Ishikawa (cell line): ENCODE data around the gene MVD.

Experiments
- CEBPB ChIP-seq: IDR thresholded peaks from 2 replicates; pipeline ENCODE4 v1.6.1; 2012
- EP300 ChIP-seq: IDR thresholded peaks from 2 replicates; pipeline ENCODE4 v1.6.1; 2012; ENCODE audit warnings: borderline replicate concordance
- FOXM1 ChIP-seq: IDR thresholded peaks from 2 replicates; pipeline ENCODE4 v1.6.1; 2012; ENCODE audit warnings: low read depth, borderline replicate concordance
- NFIC ChIP-seq: IDR thresholded peaks from 2 replicates; pipeline ENCODE4 v1.6.1; 2012
- RAD21 ChIP-seq: IDR thresholded peaks from 2 replicates; pipeline ENCODE4 v1.6.1; 2012; ENCODE audit warnings: low read depth
- REST ChIP-seq: IDR thresholded peaks from 2 replicates; pipeline ENCODE4 v1.6.1; 2012; ENCODE audit warnings: low read depth, mild to moderate bottlenecking
- TAF1 ChIP-seq: IDR thresholded peaks from 2 replicates; pipeline ENCODE4 v1.6.1; 2012; ENCODE audit warnings: low read depth, mild to moderate bottlenecking
- TEAD4 ChIP-seq: IDR thresholded peaks from 2 replicates; pipeline ENCODE4 v1.6.1; 2012
- YY1 ChIP-seq: IDR thresholded peaks from 2 replicates; pipeline ENCODE4 v1.6.1; 2012; ENCODE audit warnings: low read depth
- TF ChIP-seq, protein P1 (sequence below): IDR thresholded peaks from 2 replicates; pipeline ENCODE4 v1.6.1; 2012
- TF ChIP-seq, protein P2 (sequence below): IDR thresholded peaks from 2 replicates; pipeline ENCODE4 v1.6.1; 2012

- TF ChIP-seq, protein P1, sequence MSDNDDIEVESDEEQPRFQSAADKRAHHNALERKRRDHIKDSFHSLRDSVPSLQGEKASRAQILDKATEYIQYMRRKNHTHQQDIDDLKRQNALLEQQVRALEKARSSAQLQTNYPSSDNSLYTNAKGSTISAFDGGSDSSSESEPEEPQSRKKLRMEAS: no peak
- TF ChIP-seq TAF1: no peak
- no peak for TF ChIP-seq EP300
- no peak for TF ChIP-seq FOXM1
- TF ChIP-seq YY1: no peak
- TF ChIP-seq, protein P2, sequence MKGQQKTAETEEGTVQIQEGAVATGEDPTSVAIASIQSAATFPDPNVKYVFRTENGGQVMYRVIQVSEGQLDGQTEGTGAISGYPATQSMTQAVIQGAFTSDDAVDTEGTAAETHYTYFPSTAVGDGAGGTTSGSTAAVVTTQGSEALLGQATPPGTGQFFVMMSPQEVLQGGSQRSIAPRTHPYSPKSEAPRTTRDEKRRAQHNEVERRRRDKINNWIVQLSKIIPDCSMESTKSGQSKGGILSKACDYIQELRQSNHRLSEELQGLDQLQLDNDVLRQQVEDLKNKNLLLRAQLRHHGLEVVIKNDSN: no peak
- TF ChIP-seq NFIC: no peak
- no peak for TF ChIP-seq RAD21
- no peak for TF ChIP-seq CEBPB
- TF ChIP-seq REST: no peak
- TF ChIP-seq TEAD4: no peak
These were observed 54.8 kb downstream of the MVD start for GRCh38 chr16:88608076-88608475.
